Chondrocyte (in vitro differentiated cells): ENCODE data around the gene SV2B. TPM values are rescaled to one million over a fixed set of nuclear protein-coding genes. Genes with fewer than 3 reads are reported as not detected.

Experiments used
- DNase-seq: peaks from one replicate; pipeline ENCODE4 v3.0.0; 2021; ENCODE audit warnings: mixed read lengths, low spot score
- H3K27ac Mint-ChIP-seq: one replicate; pipeline ENCODE4 v1.8.0; 2021; ENCODE audit warnings: mild to moderate bottlenecking, moderate library complexity, mixed read lengths; ENCODE audit not compliant: unreplicated experiment
- H3K27me3 Mint-ChIP-seq: 2 replicates; pipeline ENCODE4 v1.8.0; 2021; ENCODE audit warnings: low read depth, mixed read lengths
- H3K36me3 Mint-ChIP-seq: 2 replicates; pipeline ENCODE4 v1.8.0; 2021; ENCODE audit warnings: low read depth, mixed read lengths
- H3K4me1 Mint-ChIP-seq: 2 replicates; pipeline ENCODE4 v1.8.0; 2021; ENCODE audit warnings: low read depth, mild to moderate bottlenecking, mixed read lengths
- H3K4me3 Mint-ChIP-seq: one replicate; pipeline ENCODE4 v1.8.0; 2021; ENCODE audit warnings: mild to moderate bottlenecking, moderate library complexity, mixed read lengths; ENCODE audit not compliant: unreplicated experiment
- H3K9me3 Mint-ChIP-seq: 2 replicates; pipeline ENCODE4 v1.8.0; 2021; ENCODE audit warnings: low read depth, mixed read lengths
- CTCF ChIP-seq: fragments of 200-600 bp; sonication (generic); IDR thresholded peaks from 2 replicates; pipeline ENCODE4 v1.5.0; 2021; ENCODE audit warnings: antibody characterized with exemption, mild to moderate bottlenecking, moderate library complexity
- total RNA-seq: library from RNA; stranded (reverse); gene quantifications from 3 replicates; pipeline ENCODE4 v1.2.1, GENCODE V29; 2021

SV2B gene
- total RNA-seq, 1 donor from 2014 or later, result not detected

- Mint-ChIP-seq H3K36me3 (no peaks in the 10 kb centered on the region), H3K27ac (no peak overlapping the region), H3K4me1 (no peaks in the 10 kb centered on the region), H3K4me3 (no peak overlapping the region), H3K9me3 (no peaks in the 10 kb centered on the region), H3K27me3 (peaks cover 8% of the 10 kb centered on the region)
- no peak for DNase-seq
- no peak for TF ChIP-seq CTCF
Observed at GRCh38 chr15:91219206-91219605, 119.1 kb downstream of the SV2B start.

GRCh38 chr15:91222052-91222451 is 122.0 kb downstream of the SV2B start:
- no peak overlapping the region for H3K27ac Mint-ChIP-seq
- no peaks in the 10 kb centered on the region for H3K4me1 Mint-ChIP-seq
- peaks cover 13% of the 10 kb centered on the region for H3K27me3 Mint-ChIP-seq
- no peak for TF ChIP-seq CTCF
- no peak overlapping the region for H3K4me3 Mint-ChIP-seq
- no peak for DNase-seq
- H3K9me3 Mint-ChIP-seq, result no peaks in the 10 kb centered on the region
- H3K36me3 Mint-ChIP-seq, result no peaks in the 10 kb centered on the region

- Mint-ChIP-seq H3K27ac (no peak overlapping the region), H3K4me1 (no peaks in the 10 kb centered on the region), H3K9me3 (no peaks in the 10 kb centered on the region), H3K4me3 (no peak overlapping the region), H3K36me3 (no peaks in the 10 kb centered on the region), H3K27me3 (peaks cover 14% of the 10 kb centered on the region)
- no peak for DNase-seq
- TF ChIP-seq CTCF, result no peak
Observed at GRCh38 chr15:91223863-91224262, 123.8 kb downstream of the SV2B start.

- Mint-ChIP-seq H3K36me3 (no peaks in the 10 kb centered on the region), H3K27me3 (peaks cover 14% of the 10 kb centered on the region), H3K9me3 (no peaks in the 10 kb centered on the region), H3K27ac (no peak overlapping the region), H3K4me1 (no peaks in the 10 kb centered on the region), H3K4me3 (no peak overlapping the region)
- no peak for DNase-seq
- TF ChIP-seq CTCF, result peak; percentile 74
Observed at GRCh38 chr15:91224755-91225380, 124.8 kb downstream of the SV2B start.

- Mint-ChIP-seq H3K36me3 (no peaks in the 10 kb centered on the region), H3K4me1 (no peaks in the 10 kb centered on the region), H3K9me3 (no peaks in the 10 kb centered on the region), H3K27ac (no peak overlapping the region), H3K4me3 (no peak overlapping the region), H3K27me3 (peaks cover 12% of the 10 kb centered on the region)
- TF ChIP-seq CTCF, result no peak
- DNase-seq, result no peak
Observed at GRCh38 chr15:91225741-91226140, 125.7 kb downstream of the SV2B start.
